ENCODE measurements around the gene PGA5. TPM values are rescaled to one million over a fixed set of nuclear protein-coding genes. Genes with fewer than 3 reads are reported as not detected.
A peak's percentile ranks its signal among the peaks of the same experiment; 100 is the strongest.

Gene PGA5
- polyA plus RNA-seq, 1 donor (not counting 4 experiments of a cell fraction or from before 2014, with no cell fraction given), result not detected

- H3K9me1 ChIP-seq (ENCODE audit: control insufficient read depth, extremely low read depth, insufficient read depth, low read length), result no peaks in the 10 kb centered on the region
- H3K9ac ChIP-seq (ENCODE audit: control insufficient read depth, extremely low read depth, insufficient read depth, low read length), result no peak overlapping the region
- dilution Hi-C loops (cut with MboI; ENCODE audit: extremely low pct_ligation_motif_present, low sequenced_read_pairs), result no loop called here
- TF ChIP-seq EZH2 (IDR thresholded peaks at IDR 0.05; ENCODE audit: low read length) (no peak), CTCF (optimal IDR thresholded peaks at IDR 0.05 in 1 of 3, IDR thresholded peaks at IDR 0.05 in 1 of 3, conservative IDR thresholded peaks at IDR 0.05 in 1 of 3; ENCODE audit: extremely low read depth in 1 of 3, insufficient read depth in 2 of 3, low read length in 3 of 3) (no peak)
- peaks cover 0 to 1% of the 10 kb centered on the region in 2 experiments for H3K36me3 ChIP-seq (ENCODE audit: control insufficient read depth in 2 of 2, extremely low read depth in 1 of 2, insufficient read depth in 2 of 2, low read length in 2 of 2)
- H3K27ac ChIP-seq (ENCODE audit: control insufficient read depth, insufficient read depth, low read length), result no peak overlapping the region
- DNase-seq (ENCODE audit: low read depth, low spot score) (no peak), FAIRE-seq (no peak)
- H3K9me3 ChIP-seq (ENCODE audit: control insufficient read depth, low read depth, low read length), result no peaks in the 10 kb centered on the region
- no peak overlapping the region for H3K4me2 ChIP-seq (ENCODE audit: control insufficient read depth, extremely low read depth, insufficient read depth, low read depth, low read length)
- peaks cover 53% of the 10 kb centered on the region for H3K4me1 ChIP-seq (ENCODE audit: control insufficient read depth, extremely low read depth, insufficient read depth, low read length)
- H2AFZ ChIP-seq (ENCODE audit: control insufficient read depth, low read length), result no peak overlapping the region
- no peaks in the 10 kb centered on the region for H4K20me1 ChIP-seq (ENCODE audit: control insufficient read depth, extremely low read depth, insufficient read depth, low read length)
- no peaks in the 10 kb centered on the region for H3K79me2 ChIP-seq (ENCODE audit: control insufficient read depth, insufficient read depth, low read length)
- H3K27me3 ChIP-seq (ENCODE audit: control insufficient read depth, extremely low read depth, insufficient read depth, low read length), result peaks cover 2% of the 10 kb centered on the region
- H3K4me3 ChIP-seq (ENCODE audit: control insufficient read depth in 2 of 3, extremely low read depth in 1 of 3, insufficient read depth in 2 of 3, low read depth in 1 of 3, low read length in 3 of 3), result no peak overlapping the region
These were observed 37.1 kb downstream of the PGA5 start for GRCh38 chr11:61278001-61278470.

- Histone ChIP-seq H4K20me1 (ENCODE audit: control insufficient read depth, extremely low read depth, insufficient read depth, low read length) (no peaks in the 10 kb centered on the region), H3K27ac (ENCODE audit: control insufficient read depth, insufficient read depth, low read length) (peak overlapping the region; percentile 88), H3K4me2 (ENCODE audit: control insufficient read depth, extremely low read depth, insufficient read depth, low read depth, low read length) (peak overlapping the region; percentile 88), H3K9me1 (ENCODE audit: control insufficient read depth, extremely low read depth, insufficient read depth, low read length) (no peaks in the 10 kb centered on the region), H3K9ac (ENCODE audit: control insufficient read depth, extremely low read depth, insufficient read depth, low read length) (peak overlapping the region; percentile 68), H3K4me1 (ENCODE audit: control insufficient read depth, extremely low read depth, insufficient read depth, low read length) (peaks cover 37% of the 10 kb centered on the region), H2AFZ (ENCODE audit: control insufficient read depth, low read length) (peak overlapping the region; percentile 49), H3K9me3 (ENCODE audit: control insufficient read depth, low read depth, low read length) (no peaks in the 10 kb centered on the region), H3K79me2 (ENCODE audit: control insufficient read depth, insufficient read depth, low read length) (no peaks in the 10 kb centered on the region), H3K4me3 (ENCODE audit: control insufficient read depth in 2 of 3, extremely low read depth in 1 of 3, insufficient read depth in 2 of 3, low read depth in 1 of 3, low read length in 3 of 3) (peak overlapping the region in 2 of 3 experiments; percentile 34 to 46), H3K27me3 (ENCODE audit: control insufficient read depth, extremely low read depth, insufficient read depth, low read length) (no peaks in the 10 kb centered on the region), H3K36me3 (ENCODE audit: control insufficient read depth in 2 of 2, extremely low read depth in 1 of 2, insufficient read depth in 2 of 2, low read length in 2 of 2) (peaks cover 0 to 1% of the 10 kb centered on the region in 2 experiments)
- dilution Hi-C loops (cut with MboI; ENCODE audit: extremely low pct_ligation_motif_present, low sequenced_read_pairs), result no loop called here
- DNase-seq (ENCODE audit: low read depth, low spot score), result peak; percentile 94
- peak; percentile 95 for FAIRE-seq
- peak; percentile 15 to 23 (median 19) for TF ChIP-seq CTCF (optimal IDR thresholded peaks at IDR 0.05 in 1 of 3, IDR thresholded peaks at IDR 0.05 in 1 of 3, conservative IDR thresholded peaks at IDR 0.05 in 1 of 3; ENCODE audit: extremely low read depth in 1 of 3, insufficient read depth in 2 of 3, low read length in 3 of 3)
- TF ChIP-seq EZH2 (IDR thresholded peaks at IDR 0.05; ENCODE audit: low read length), result no peak
These were observed 39.1 kb downstream of the PGA5 start for GRCh38 chr11:61279934-61280659.
